Measurements from ENCODE around the gene HOXA11. TPM values are rescaled to one million over a fixed set of nuclear protein-coding genes. Genes with fewer than 3 reads are reported as not detected.
A peak's percentile ranks its signal among the peaks of the same experiment; 100 is the strongest.

The HOXA11 gene
- total RNA-seq, 1 donor from 2014 or later: 1.3 TPM

- peak; percentile 2 for ATAC-seq
- intact Hi-C loops (cut with DNase I): no loop called here
- DNase-seq (ENCODE audit: low spot score): peak; percentile 60
These were observed 1.0 kb upstream of the HOXA11 start for GRCh38 chr7:27185854-27186667.

GRCh38 chr7:27184337-27185012 is 557 bp downstream of the HOXA11 start:
- intact Hi-C loops (cut with DNase I): no loop called here
- DNase-seq (ENCODE audit: low spot score) (peak; percentile 71), ATAC-seq (peak; percentile 6)

GRCh38 chr7:27183682-27184336 is 1.2 kb downstream of the HOXA11 start:
- intact Hi-C loops (cut with DNase I): no loop called here
- ATAC-seq (no peak), DNase-seq (ENCODE audit: low spot score) (peak; percentile 62)

DNA sequence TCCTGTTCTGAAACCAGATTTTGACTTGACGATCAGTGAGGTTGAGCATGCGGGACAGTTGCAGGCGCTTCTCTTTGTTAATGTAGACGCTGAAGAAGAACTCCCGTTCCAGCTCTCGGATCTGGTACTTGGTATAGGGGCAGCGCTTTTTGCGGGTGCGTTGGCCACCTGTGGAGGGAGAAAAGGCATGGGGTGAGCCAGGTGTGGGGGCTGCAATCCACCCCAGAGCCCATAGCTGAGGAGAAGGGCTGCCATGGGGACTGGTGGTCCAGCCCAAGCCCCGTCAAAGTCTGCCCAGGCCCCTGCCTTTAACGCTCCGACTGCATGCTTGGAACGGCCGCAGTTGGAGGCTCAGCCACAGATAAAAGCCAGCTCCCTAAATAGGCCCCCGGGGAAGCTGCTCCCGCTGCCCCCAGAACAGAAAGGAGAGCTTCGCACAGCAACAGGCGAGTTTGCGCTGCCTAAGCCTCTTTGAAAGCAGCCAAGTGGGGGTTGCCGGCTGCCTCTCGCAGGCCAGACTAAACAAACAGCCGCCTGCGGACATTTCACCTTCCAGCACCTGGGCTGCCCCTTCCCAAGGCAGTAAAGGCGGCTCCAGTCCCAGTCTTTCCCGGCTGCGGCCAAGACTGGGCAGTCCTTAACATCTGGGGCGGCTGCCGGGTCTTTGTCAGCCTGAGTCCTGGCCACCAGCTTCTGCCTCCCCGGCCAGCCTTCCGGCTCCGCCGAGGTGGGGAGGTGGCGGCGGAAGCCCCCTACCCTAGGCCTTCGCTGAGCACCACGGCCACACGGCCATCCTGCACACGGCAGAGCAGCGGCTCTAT is 2.0 kb downstream of the HOXA11 start:
- intact Hi-C loops (cut with DNase I): no loop called here
- ATAC-seq: no peak
- peak; percentile 62 for DNase-seq (ENCODE audit: low spot score)

DNA sequence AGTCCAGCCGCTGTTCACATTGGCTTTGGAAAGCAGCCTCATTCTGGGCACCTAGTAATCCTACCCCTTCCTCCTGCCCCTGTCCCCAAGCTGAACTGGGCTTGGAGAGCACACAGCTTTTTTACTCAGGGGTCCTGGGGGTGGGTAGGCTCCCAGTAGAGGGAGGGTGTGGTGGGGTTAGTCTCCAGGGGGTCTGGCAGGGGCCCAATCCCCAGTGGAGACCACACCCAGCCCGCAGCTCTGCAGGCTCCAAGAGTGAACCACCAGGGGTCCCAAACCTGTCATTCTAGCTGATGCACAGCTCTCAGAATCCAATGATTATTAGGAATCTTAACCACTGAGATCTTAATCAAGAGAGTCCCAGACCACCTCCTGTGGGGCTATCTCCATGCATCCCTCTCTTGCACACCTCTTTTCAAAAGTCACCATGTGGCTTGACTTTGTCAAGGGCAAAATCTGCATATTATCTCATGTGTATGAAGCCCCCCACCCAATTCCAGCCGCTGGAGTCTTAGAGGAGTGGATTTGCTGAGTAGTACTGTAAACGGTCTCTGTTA is 2.7 kb downstream of the HOXA11 start:
- no peak for ATAC-seq
- intact Hi-C loops (cut with DNase I): no loop called here
- DNase-seq (ENCODE audit: low spot score): peak; percentile 54

- intact Hi-C loops (cut with DNase I): no loop called here
- peak; percentile 52 for DNase-seq (ENCODE audit: low spot score)
- no peak for ATAC-seq
These were observed 3.2 kb downstream of the HOXA11 start for GRCh38 chr7:27181795-27182275.

GRCh38 chr7:27180431-27181420 is 4.3 kb downstream of the HOXA11 start:
- ATAC-seq (no peak), DNase-seq (ENCODE audit: low spot score) (peak; percentile 56)
- intact Hi-C loops (cut with DNase I): no loop called here

DNA sequence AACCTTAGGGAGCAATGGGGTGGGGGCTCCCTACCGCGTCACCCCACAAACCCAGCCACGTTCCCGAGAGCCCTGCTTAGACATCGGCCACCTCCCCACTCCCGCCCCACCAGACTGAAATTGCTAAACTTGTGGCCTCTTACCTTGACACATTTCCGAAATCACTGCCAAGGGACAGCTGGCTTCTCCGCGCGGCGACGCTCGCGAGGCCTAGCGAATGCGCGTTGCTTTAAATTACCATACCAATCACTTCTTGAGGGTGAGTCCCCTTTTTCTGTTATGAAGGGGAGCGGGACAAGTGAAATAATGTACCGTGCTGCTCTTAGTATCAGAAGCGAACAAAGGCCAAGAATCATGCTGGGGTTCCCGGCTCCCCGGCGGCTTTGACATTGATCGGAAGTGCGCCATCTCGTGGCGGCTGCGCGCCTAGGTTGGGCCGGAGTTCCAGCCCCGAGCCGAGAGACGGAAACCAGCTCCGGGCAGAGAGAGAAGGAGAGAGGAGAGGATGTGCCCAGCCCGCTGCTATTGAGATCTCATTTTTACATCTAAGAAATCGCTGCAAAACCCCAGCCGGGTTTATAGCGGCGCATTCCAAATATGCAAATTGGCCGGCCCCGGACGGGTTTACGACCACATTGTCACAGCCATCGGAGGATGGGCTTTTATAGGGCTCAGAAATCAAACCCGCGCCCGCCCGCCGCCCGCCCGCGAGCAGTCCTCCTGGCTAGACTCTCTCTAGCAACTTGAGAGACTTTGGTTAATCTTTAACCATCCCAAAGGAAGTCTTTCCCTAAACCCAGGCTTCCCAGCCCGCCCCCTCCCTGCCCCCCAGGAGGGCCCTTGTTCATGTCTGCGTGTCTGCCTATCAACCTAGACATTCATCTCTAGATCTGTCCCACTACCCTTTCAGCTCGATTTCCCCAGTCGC is 5.3 kb downstream of the HOXA11 start:
- DNase-seq (ENCODE audit: low spot score) (peak; percentile 89), ATAC-seq (peak; percentile 80)
- intact Hi-C loops (cut with DNase I): no loop called here

DNA sequence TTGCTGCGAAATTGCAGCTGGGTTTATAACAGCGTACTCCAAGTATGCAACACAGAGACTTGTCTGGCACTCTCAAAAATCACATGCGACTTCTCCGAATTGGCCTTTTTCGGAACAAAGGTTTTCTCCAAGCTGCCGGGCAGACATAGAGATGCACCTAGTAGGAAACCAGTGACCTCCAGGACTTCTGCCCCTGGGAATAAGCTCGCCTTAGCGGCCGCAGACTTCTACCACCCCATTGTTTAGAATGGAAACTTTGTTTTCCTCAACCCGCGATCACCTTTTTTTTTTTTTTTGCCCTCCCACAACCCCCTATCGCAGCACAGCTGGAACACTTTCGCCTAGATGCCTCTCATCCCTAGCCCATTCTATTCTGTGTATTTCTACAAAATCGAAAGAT is 6.0 kb downstream of the HOXA11 start:
- peak; percentile 56 for DNase-seq (ENCODE audit: low spot score)
- intact Hi-C loops (cut with DNase I): no loop called here

GRCh38 chr7:27178366-27178765 is 6.7 kb downstream of the HOXA11 start:
- intact Hi-C loops (cut with DNase I): no loop called here
- DNase-seq (ENCODE audit: low spot score) (peak; percentile 54), ATAC-seq (peak; percentile 27)

More for the DNA sequence above, 6.0 kb downstream of the HOXA11 start:
- no peak for ATAC-seq

DNA sequence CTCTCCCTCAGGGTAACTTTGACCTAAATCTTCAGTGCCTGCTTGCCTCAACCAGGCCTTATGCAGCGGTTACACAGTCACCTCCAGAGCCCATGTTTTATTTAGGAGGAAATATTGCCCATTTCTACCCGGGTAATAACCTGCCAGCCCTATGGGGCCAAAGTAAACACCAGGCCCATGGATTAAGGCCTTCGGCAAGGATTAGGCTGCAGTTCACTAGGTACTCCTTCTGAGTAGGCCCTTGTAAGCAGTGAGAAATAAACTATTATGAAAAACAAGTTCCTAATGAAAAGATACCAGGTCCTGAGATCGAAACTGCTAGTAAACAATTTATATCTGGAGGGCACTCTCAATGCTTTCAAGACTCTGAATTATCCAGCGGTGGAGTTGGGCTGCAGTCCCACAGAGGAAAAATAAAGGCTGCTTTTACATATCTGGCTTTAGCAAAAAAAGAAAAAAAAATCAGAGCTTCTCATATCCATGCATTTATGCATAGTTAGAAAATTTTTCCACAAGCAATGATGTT is 7.2 kb downstream of the HOXA11 start:
- ATAC-seq: no peak
- intact Hi-C loops (cut with DNase I): no loop called here
- no peak for DNase-seq (ENCODE audit: low spot score)

GRCh38 chr7:27176962-27177794 is 7.9 kb downstream of the HOXA11 start:
- ATAC-seq (no peak), DNase-seq (ENCODE audit: low spot score) (peak; percentile 57)
- intact Hi-C loops (cut with DNase I): no loop called here

GRCh38 chr7:27176524-27176845 is 8.5 kb downstream of the HOXA11 start:
- DNase-seq (ENCODE audit: low spot score): no peak
- intact Hi-C loops (cut with DNase I): no loop called here
- ATAC-seq: no peak

GRCh38 chr7:27175626-27176523 is 9.2 kb downstream of the HOXA11 start:
- peak; percentile 64 for DNase-seq (ENCODE audit: low spot score)
- intact Hi-C loops (cut with DNase I): no loop called here
- ATAC-seq: no peak

All from sciatic nerve (tissue), 2 donors.